ENCODE measurements around the gene TIE1.

- no peak for TF ChIP-seq EZH2 (IDR thresholded peaks at IDR 0.05; ENCODE audit: insufficient read depth, poor library complexity, severe bottlenecking)
- TF ChIP-seq EZH2phosphoT487 (IDR thresholded peaks at IDR 0.05; ENCODE audit: insufficient read depth, low read depth), result no peak
Measured at GRCh38 chr1:43309405-43310025, 8.7 kb downstream of the TIE1 start.
